ENCODE results near the gene NUMBL. TPM values are rescaled to one million over a fixed set of nuclear protein-coding genes. Genes with fewer than 3 reads are reported as not detected.

The NUMBL gene
- total RNA-seq, 1 experiment from 2014 or later, result 41.7 TPM

DNA sequence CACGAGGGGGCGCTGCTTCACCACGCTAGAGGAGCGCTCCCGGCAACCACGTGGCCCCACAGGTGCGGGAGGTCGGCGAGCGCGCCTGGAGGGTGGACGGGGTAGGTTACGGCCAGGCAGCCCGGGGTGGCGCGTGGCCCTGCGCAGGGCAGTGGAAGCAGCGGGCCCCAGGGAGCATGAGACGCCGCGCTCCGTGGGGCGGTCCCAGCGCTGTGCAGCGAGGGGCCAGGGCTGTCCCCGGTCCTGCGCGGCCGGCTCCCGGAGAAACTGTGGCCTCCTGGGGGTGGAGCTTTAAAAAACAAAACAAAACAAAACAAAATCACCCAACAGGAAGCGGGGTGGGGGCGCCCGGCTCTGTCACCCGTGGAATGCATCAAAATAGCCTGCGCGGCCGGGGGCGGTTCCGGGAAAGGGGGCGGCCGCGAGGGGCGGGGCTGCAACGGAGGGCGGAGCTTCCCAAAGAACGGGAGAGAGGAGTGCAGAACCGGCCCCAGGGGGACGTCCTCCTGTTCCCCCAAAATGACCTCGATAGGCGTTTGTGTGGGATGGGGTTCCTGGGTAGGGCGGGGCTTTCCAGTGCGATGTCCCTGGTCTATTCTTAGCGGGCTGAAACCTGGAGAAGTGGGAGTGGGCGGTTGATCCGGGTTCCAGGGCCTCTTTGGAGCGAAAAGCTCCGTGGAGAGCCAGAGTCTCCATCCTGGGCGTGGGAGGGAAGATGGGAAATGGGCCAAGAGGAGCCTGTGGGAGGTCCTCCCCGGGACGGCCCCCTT lies 27.3 kb downstream of the NUMBL start:
- Histone ChIP-seq H3K4me1 (ENCODE audit: control insufficient read depth in 1 of 2, insufficient read depth in 2 of 2, low read length in 2 of 2) (peaks cover 30 to 54% of the 10 kb centered on the region in 2 experiments), H4K20me1 (ENCODE audit: insufficient read depth) (no peaks in the 10 kb centered on the region), H3K27ac (ENCODE audit: low read depth, low read length) (peak overlapping the region; percentile 81), H3K36me3 (ENCODE audit: control insufficient read depth in 1 of 2, insufficient read depth in 2 of 2, low read length in 2 of 2) (peaks cover 0 to 10% of the 10 kb centered on the region in 2 experiments; a peak in 1 of 4 replicates), H2AFZ (ENCODE audit: low read depth, low read length, poor library complexity, severe bottlenecking) (peak overlapping the region; percentile 52), H3K27me3 (ENCODE audit: insufficient read depth, low read length) (no peaks in the 10 kb centered on the region), H3K9me3 (ENCODE audit: control insufficient read depth in 1 of 2, insufficient read depth in 1 of 2, low read depth in 1 of 2, low read length in 2 of 2) (no peaks in the 10 kb centered on the region), H3K9ac (ENCODE audit: low read length) (peak overlapping the region; percentile 77), H3K9me2 (ENCODE audit: insufficient read depth) (no peaks in the 10 kb centered on the region), H3K4me3 (replicated peaks in 1 of 2; ENCODE audit: low read depth in 1 of 2, low read length in 2 of 2) (peak overlapping the region; percentile 48 to 65), H3K4me2 (ENCODE audit: low read length) (peak overlapping the region; percentile 96), H3K79me2 (ENCODE audit: insufficient read depth, low read length) (no peaks in the 10 kb centered on the region)
- no TSS peak for BruUV-seq (replicated peaks)
- ChIA-PET CTCF (interaction anchor here (0.7 to 2.8 kb wide), 12 partner anchors 8 to 481 kb away, joined by 3 to 25 read pairs (median 4); partner anchors contain the start of genes ACTMAP, COQ8B, ITPKC and RAB4B), POLR2A (interaction anchor here (0.6 to 1.8 kb wide), 5 partner anchors 17 to 901 kb away, joined by 3 to 5 read pairs (median 4); partner anchors contain the start of genes COQ8B and NUMBL), RAD21 (ENCODE audit: low non-redundant PET in 1 of 2, low total read pairs in 2 of 2, uncharacterized antibody in 2 of 2, unreplicated experiment in 2 of 2) (interaction anchor here in 1 of 2 experiments (0.7 to 1.6 kb wide), 7 partner anchors 87 to 481 kb away, joined by 3 to 5 read pairs (median 3); partner anchors contain the start of genes ACTMAP and RAB4B)
- DNase-seq (ENCODE audit: low read depth, low spot score), result peak; percentile 69
- intact Hi-C loops (cut with micrococcal nuclease), result loop anchor here (2.0 to 10.0 kb wide), 5 partner anchors 54 to 912 kb away; partner anchors contain the start of genes CEACAM21, COQ8B, HNRNPUL1 and ITPKC
- ATAC-seq, result peak; percentile 74
- TF ChIP-seq, protein P1, sequence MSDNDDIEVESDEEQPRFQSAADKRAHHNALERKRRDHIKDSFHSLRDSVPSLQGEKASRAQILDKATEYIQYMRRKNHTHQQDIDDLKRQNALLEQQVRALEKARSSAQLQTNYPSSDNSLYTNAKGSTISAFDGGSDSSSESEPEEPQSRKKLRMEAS (IDR thresholded peaks at IDR 0.05), result peak; percentile 99
- TF ChIP-seq, protein P2, sequence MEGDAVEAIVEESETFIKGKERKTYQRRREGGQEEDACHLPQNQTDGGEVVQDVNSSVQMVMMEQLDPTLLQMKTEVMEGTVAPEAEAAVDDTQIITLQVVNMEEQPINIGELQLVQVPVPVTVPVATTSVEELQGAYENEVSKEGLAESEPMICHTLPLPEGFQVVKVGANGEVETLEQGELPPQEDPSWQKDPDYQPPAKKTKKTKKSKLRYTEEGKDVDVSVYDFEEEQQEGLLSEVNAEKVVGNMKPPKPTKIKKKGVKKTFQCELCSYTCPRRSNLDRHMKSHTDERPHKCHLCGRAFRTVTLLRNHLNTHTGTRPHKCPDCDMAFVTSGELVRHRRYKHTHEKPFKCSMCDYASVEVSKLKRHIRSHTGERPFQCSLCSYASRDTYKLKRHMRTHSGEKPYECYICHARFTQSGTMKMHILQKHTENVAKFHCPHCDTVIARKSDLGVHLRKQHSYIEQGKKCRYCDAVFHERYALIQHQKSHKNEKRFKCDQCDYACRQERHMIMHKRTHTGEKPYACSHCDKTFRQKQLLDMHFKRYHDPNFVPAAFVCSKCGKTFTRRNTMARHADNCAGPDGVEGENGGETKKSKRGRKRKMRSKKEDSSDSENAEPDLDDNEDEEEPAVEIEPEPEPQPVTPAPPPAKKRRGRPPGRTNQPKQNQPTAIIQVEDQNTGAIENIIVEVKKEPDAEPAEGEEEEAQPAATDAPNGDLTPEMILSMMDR (IDR thresholded peaks at IDR 0.05 in 2 of 3, conservative IDR thresholded peaks at IDR 0.05 in 1 of 3; ENCODE audit: borderline replicate concordance in 1 of 3, insufficient read depth in 1 of 3, low read depth in 2 of 3, low read length in 2 of 3), result peak in 1 of 3 experiments; percentile 94; a peak in 4 of 6 replicates
- peak; percentile 60 for TF ChIP-seq EGR1 (IDR thresholded peaks at IDR 0.05; ENCODE audit: low read depth)
- TF ChIP-seq CBX3 (IDR thresholded peaks at IDR 0.05; ENCODE audit: low read depth), result no peak
- peak; percentile 99 for TF ChIP-seq RAD21 (IDR thresholded peaks at IDR 0.05; ENCODE audit: low read depth)

Data from HCT116 (cell line).